Fibroblast of lung (primary cell): ENCODE data around the gene SLC9A1. TPM values are rescaled to one million over a fixed set of nuclear protein-coding genes. Genes with fewer than 3 reads are reported as not detected.

Source experiments
- DNase-seq, 2 donors: peaks; one replicate each; pipeline versions ENCODE4 v3.0.0 to v3.0.0-alpha.2; 2010; ENCODE audit warnings: low read depth in 2 of 2
- H2AFZ ChIP-seq: 2 replicates; pipeline ENCODE4 v1.5.1; 2012; ENCODE audit warnings: low read length, control low read depth, inconsistent platforms
- H3K27ac ChIP-seq: 2 replicates; pipeline ENCODE4 v1.5.1; 2011; ENCODE audit warnings: low read length, control low read depth; ENCODE audit not compliant: insufficient read depth
- H3K27me3 ChIP-seq: 2 replicates; pipeline ENCODE4 v1.5.1; 2011; ENCODE audit warnings: mild to moderate bottlenecking, low read length; ENCODE audit not compliant: control insufficient read depth, insufficient read depth
- H3K36me3 ChIP-seq: 2 replicates; pipeline ENCODE4 v1.5.1; 2011; ENCODE audit warnings: low read length; ENCODE audit not compliant: control insufficient read depth, insufficient read depth
- H3K4me1 ChIP-seq: 2 replicates; pipeline ENCODE4 v1.5.1; 2011; ENCODE audit warnings: low read length; ENCODE audit not compliant: control insufficient read depth, insufficient read depth; ENCODE audit errors: extremely low read depth
- H3K4me2 ChIP-seq: 2 replicates; pipeline ENCODE4 v1.5.1; 2011; ENCODE audit warnings: low read length, control low read depth; ENCODE audit not compliant: insufficient read depth; ENCODE audit errors: extremely low read depth
- H3K4me3 ChIP-seq, 4 experiments: fragments of 200-600 bp in 1 of 4; sonication (generic) in 1 of 4; replicated peaks in 1 of 4; 2 replicates each; pipeline ENCODE4 v1.5.1; 2011 to 2016; ENCODE audit warnings: low read length in 4 of 4, low read depth in 3 of 4, mild to moderate bottlenecking in 3 of 4, control low read depth in 2 of 4, inconsistent platforms in 1 of 4, mixed read lengths in 1 of 4; ENCODE audit not compliant: insufficient read depth in 1 of 4; ENCODE audit errors: control extremely low read depth in 1 of 4
- H3K79me2 ChIP-seq: 2 replicates; pipeline ENCODE4 v1.5.1; 2012; ENCODE audit warnings: mild to moderate bottlenecking, low read length, inconsistent platforms; ENCODE audit not compliant: control insufficient read depth, insufficient read depth
- H3K9ac ChIP-seq: 2 replicates; pipeline ENCODE4 v1.5.1; 2011; ENCODE audit warnings: mild to moderate bottlenecking, low read length, control low read depth; ENCODE audit not compliant: insufficient read depth
- H3K9me3 ChIP-seq: 2 replicates; pipeline ENCODE4 v1.5.1; 2012; ENCODE audit warnings: low read depth, low read length; ENCODE audit not compliant: control insufficient read depth, insufficient read depth
- H4K20me1 ChIP-seq: 2 replicates; pipeline ENCODE4 v1.5.1; 2011; ENCODE audit warnings: low read length; ENCODE audit not compliant: control insufficient read depth, insufficient read depth; ENCODE audit errors: extremely low read depth
- CTCF ChIP-seq, 2 donors: IDR thresholded peaks in 1 of 2; conservative IDR thresholded peaks in 1 of 2; 1 replicate in 1 of 2; 2 replicates in 1 of 2; pipeline ENCODE4 v1.5.1; 2011 to 2012; ENCODE audit warnings: low read length in 2 of 2, control low read depth in 1 of 2, inconsistent platforms in 1 of 2, low read depth in 1 of 2, mild to moderate bottlenecking in 1 of 2
- EZH2 ChIP-seq: IDR thresholded peaks from 2 replicates; pipeline ENCODE4 v1.5.1; 2012; ENCODE audit warnings: low read length, control low read depth, mild to moderate bottlenecking; ENCODE audit errors: missing control alignments
- polyA plus RNA-seq, 2 donors: library from polyadenylated mRNA; depleted of rRNA in 1 of 2; stranded (reverse) in 1 of 2; unstranded in 1 of 2; fragments of >200 nt; gene quantifications; 2 replicates each; pipeline ENCODE4 v1.2.1, GENCODE V29; 2011 to 2012; ENCODE audit warnings: missing spikeins in 1 of 2
- total RNA-seq: library from RNA; depleted of rRNA; stranded (reverse); fragments of >200 nt; gene quantifications from 2 replicates; pipeline ENCODE4 v1.2.1, GENCODE V29; 2014

Gene SLC9A1
- total and polyA plus RNA-seq, 2 donors (not counting 1 experiment from before 2014, with no cell fraction given): 4.9 to 10.4 TPM

- Histone ChIP-seq H3K79me2 (no peaks in the 10 kb centered on the region), H3K36me3 (no peaks in the 10 kb centered on the region), H2AFZ (no peak overlapping the region), H3K9ac (no peak overlapping the region), H3K4me1 (no peaks in the 10 kb centered on the region), H4K20me1 (no peaks in the 10 kb centered on the region), H3K9me3 (no peaks in the 10 kb centered on the region), H3K27ac (no peak overlapping the region), H3K4me2 (no peak overlapping the region), H3K27me3 (no peaks in the 10 kb centered on the region), H3K4me3 (no peak overlapping the region)
- DNase-seq: no peak
- TF ChIP-seq CTCF (conservative IDR thresholded peaks at IDR 0.05 in 1 of 2, IDR thresholded peaks at IDR 0.05 in 1 of 2; ENCODE audit: low read depth in 1 of 2, low read length in 2 of 2) (no peak), EZH2 (no peak)
These were observed 88.8 kb downstream of the SLC9A1 start for GRCh38 chr1:27065999-27066630.

- H3K27ac ChIP-seq: no peak overlapping the region
These were observed 94.0 kb downstream of the SLC9A1 start for GRCh38 chr1:27060891-27061290.

More at GRCh38 chr1:27060891-27061290, 94.0 kb downstream of the SLC9A1 start:
- no peaks in the 10 kb centered on the region for H3K4me1 ChIP-seq
- H4K20me1 ChIP-seq: no peaks in the 10 kb centered on the region
- H3K4me2 ChIP-seq: no peak overlapping the region
- no peak overlapping the region for H3K4me3 ChIP-seq
- no peak for DNase-seq
- H3K9me3 ChIP-seq: no peaks in the 10 kb centered on the region
- no peak for TF ChIP-seq CTCF (conservative IDR thresholded peaks at IDR 0.05 in 1 of 2, IDR thresholded peaks at IDR 0.05 in 1 of 2; ENCODE audit: low read depth in 1 of 2, low read length in 2 of 2)
- TF ChIP-seq EZH2: no peak
- H3K9ac ChIP-seq: no peak overlapping the region
- H3K79me2 ChIP-seq: no peaks in the 10 kb centered on the region
- H3K36me3 ChIP-seq: no peaks in the 10 kb centered on the region
- peaks cover 13% of the 10 kb centered on the region for H3K27me3 ChIP-seq
- H2AFZ ChIP-seq: no peak overlapping the region
